ENCODE measurements around the gene MFSD6.

- TF ChIP-seq CTCF (IDR thresholded peaks at IDR 0.05) = peak; percentile 12; the same call in 1 of the 3 replicates
- no peak for TF ChIP-seq PBX3 (IDR thresholded peaks at IDR 0.05)
- peak; percentile 9; the same call in 1 of the 2 replicates for TF ChIP-seq POLR2A (IDR thresholded peaks at IDR 0.05; ENCODE audit: low read length)
- TF ChIP-seq USF2 (IDR thresholded peaks at IDR 0.05) = no peak
- no peak for TF ChIP-seq SREBF2 (IDR thresholded peaks at IDR 0.05)
Observed at GRCh38 chr2:190408538-190409271, 550 bp downstream of the MFSD6 start.
